Activated naive CD8-positive, alpha-beta T cell (primary cell): ENCODE data around the gene NSUN6.

ENCODE experiments used
- H3K27ac Mint-ChIP-seq: one replicate; pipeline ENCODE4 v1.8.0; 2021; ENCODE audit warnings: mixed read lengths
- H3K27me3 Mint-ChIP-seq: one replicate; pipeline ENCODE4 v1.8.0; 2021; ENCODE audit warnings: mixed read lengths
- H3K36me3 Mint-ChIP-seq: one replicate; pipeline ENCODE4 v1.8.0; 2021; ENCODE audit warnings: mixed read lengths
- H3K4me1 Mint-ChIP-seq: one replicate; pipeline ENCODE4 v1.8.0; 2021; ENCODE audit warnings: low read depth, mixed read lengths
- H3K4me3 Mint-ChIP-seq: one replicate; pipeline ENCODE4 v1.8.0; 2021; ENCODE audit warnings: mild to moderate bottlenecking, mixed read lengths
- H3K9me3 Mint-ChIP-seq: one replicate; pipeline ENCODE4 v1.8.0; 2021; ENCODE audit warnings: low read depth, mixed read lengths

The NSUN6 gene

GRCh38 chr10:18532881-18533535, 118.4 kb downstream of the NSUN6 start:
- Mint-ChIP-seq H3K27ac (no peak overlapping the region), H3K27me3 (no peaks in the 10 kb centered on the region), H3K4me1 (no peaks in the 10 kb centered on the region), H3K9me3 (peaks cover 7% of the 10 kb centered on the region), H3K36me3 (peaks cover 20% of the 10 kb centered on the region), H3K4me3 (no peak overlapping the region)

DNA sequence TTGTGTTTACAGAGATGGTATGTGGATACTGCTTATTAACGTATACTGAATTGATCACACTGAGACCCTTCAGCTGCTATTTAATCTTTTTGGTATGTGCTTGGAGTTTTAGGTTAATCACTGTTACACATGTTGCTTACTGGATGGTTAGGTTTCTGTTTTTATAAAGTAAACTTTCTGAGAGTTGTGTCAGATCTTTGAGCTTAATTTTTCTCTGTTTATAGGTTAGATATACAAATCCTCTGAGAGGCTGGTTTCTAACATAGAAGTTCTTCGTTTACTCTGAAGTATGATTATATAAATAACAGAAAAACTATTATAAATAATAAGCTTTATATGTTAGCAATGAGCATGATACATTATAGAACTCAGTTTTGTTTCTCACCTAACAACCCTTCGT, 123.1 kb downstream of the NSUN6 start:
- Mint-ChIP-seq H3K4me3 (no peak overlapping the region), H3K4me1 (peaks cover 2% of the 10 kb centered on the region), H3K27me3 (no peaks in the 10 kb centered on the region), H3K9me3 (peaks cover 7% of the 10 kb centered on the region), H3K36me3 (peaks cover 19% of the 10 kb centered on the region), H3K27ac (no peak overlapping the region)

DNA sequence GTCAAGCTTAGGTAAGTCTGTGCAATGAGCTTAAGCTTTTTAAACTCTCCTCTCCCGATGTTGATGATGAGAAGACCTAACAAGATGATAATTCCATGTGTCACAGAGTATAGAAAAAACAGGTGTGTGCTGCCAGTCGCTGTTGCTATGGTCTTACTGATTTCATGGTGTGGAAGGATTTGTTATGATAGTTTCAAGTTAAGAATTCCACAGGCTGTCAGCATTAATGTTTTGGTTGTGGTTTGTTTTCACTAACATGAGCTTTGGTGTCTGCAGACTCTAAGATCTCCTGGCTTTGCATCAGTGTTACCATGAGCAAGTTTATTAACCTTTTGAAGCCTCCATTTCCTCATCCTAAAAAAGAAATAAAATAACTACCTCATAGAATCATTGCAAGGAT, 123.7 kb downstream of the NSUN6 start:
- peaks cover 2% of the 10 kb centered on the region for H3K4me1 Mint-ChIP-seq
- H3K4me3 Mint-ChIP-seq: no peak overlapping the region
- H3K27me3 Mint-ChIP-seq: no peaks in the 10 kb centered on the region
- H3K9me3 Mint-ChIP-seq: peaks cover 7% of the 10 kb centered on the region
- no peak overlapping the region for H3K27ac Mint-ChIP-seq
- peaks cover 19% of the 10 kb centered on the region for H3K36me3 Mint-ChIP-seq

DNA sequence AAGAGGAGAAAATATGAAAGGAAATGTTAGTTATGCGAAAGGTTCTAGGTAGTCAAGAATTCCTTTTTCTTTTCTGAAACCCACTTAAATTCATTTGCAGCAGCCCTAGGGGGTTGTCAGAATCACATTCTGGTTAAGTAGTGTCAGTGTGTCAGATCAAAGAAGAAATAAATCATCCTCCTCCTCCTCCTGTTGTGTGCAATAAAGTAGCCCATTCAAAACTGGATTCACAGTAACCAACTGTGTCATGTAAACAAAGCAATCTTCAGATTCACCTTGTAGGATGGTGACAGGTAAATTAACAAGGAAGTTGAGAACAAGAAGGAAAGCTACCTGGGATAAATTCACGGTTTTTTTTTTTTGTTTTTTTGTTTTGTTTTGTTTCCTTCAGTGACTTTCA, 127.5 kb downstream of the NSUN6 start:
- Mint-ChIP-seq H3K27me3 (no peaks in the 10 kb centered on the region), H3K4me1 (peaks cover 2% of the 10 kb centered on the region), H3K4me3 (no peak overlapping the region), H3K9me3 (peaks cover 11% of the 10 kb centered on the region), H3K27ac (no peak overlapping the region), H3K36me3 (peaks cover 6% of the 10 kb centered on the region)

- no peak overlapping the region for H3K27ac Mint-ChIP-seq
- no peaks in the 10 kb centered on the region for H3K27me3 Mint-ChIP-seq
- peaks cover 6% of the 10 kb centered on the region for H3K36me3 Mint-ChIP-seq
- peaks cover 11% of the 10 kb centered on the region for H3K9me3 Mint-ChIP-seq
- H3K4me3 Mint-ChIP-seq: no peak overlapping the region
- peaks cover 2% of the 10 kb centered on the region for H3K4me1 Mint-ChIP-seq
These were observed 128.4 kb downstream of the NSUN6 start for GRCh38 chr10:18523025-18523424.

- Mint-ChIP-seq H3K4me3 (no peak overlapping the region), H3K9me3 (peaks cover 21% of the 10 kb centered on the region)
These were observed 134.5 kb downstream of the NSUN6 start for GRCh38 chr10:18516851-18517250.

GRCh38 chr10:18514537-18514936, 136.8 kb downstream of the NSUN6 start:
- no peaks in the 10 kb centered on the region for H3K4me1 Mint-ChIP-seq
- H3K36me3 Mint-ChIP-seq: peaks cover 25% of the 10 kb centered on the region
- H3K27ac Mint-ChIP-seq: no peak overlapping the region
- H3K27me3 Mint-ChIP-seq: peaks cover 2% of the 10 kb centered on the region
- H3K4me3 Mint-ChIP-seq: no peak overlapping the region
- H3K9me3 Mint-ChIP-seq: peaks cover 14% of the 10 kb centered on the region

More at GRCh38 chr10:18516851-18517250, 134.5 kb downstream of the NSUN6 start:
- Mint-ChIP-seq H3K36me3 (peaks cover 21% of the 10 kb centered on the region), H3K27ac (no peak overlapping the region), H3K4me1 (no peaks in the 10 kb centered on the region), H3K27me3 (peaks cover 2% of the 10 kb centered on the region)

GRCh38 chr10:18508587-18508986, 142.8 kb downstream of the NSUN6 start:
- Mint-ChIP-seq H3K27me3 (peaks cover 2% of the 10 kb centered on the region), H3K36me3 (peaks cover 14% of the 10 kb centered on the region), H3K27ac (no peak overlapping the region), H3K4me3 (no peak overlapping the region), H3K4me1 (no peaks in the 10 kb centered on the region), H3K9me3 (peaks cover 6% of the 10 kb centered on the region)

- Mint-ChIP-seq H3K4me3 (no peak overlapping the region), H3K9me3 (no peaks in the 10 kb centered on the region), H3K27me3 (peaks cover 9% of the 10 kb centered on the region), H3K4me1 (no peaks in the 10 kb centered on the region), H3K36me3 (no peaks in the 10 kb centered on the region), H3K27ac (no peak overlapping the region)
These were observed 145.8 kb downstream of the NSUN6 start for GRCh38 chr10:18505456-18506118.

- H3K27me3 Mint-ChIP-seq: peaks cover 17% of the 10 kb centered on the region
- H3K4me1 Mint-ChIP-seq: no peaks in the 10 kb centered on the region
- H3K36me3 Mint-ChIP-seq: no peaks in the 10 kb centered on the region
- no peaks in the 10 kb centered on the region for H3K9me3 Mint-ChIP-seq
- no peak overlapping the region for H3K4me3 Mint-ChIP-seq
- no peak overlapping the region for H3K27ac Mint-ChIP-seq
These were observed 147.2 kb downstream of the NSUN6 start for GRCh38 chr10:18504161-18504560.

DNA sequence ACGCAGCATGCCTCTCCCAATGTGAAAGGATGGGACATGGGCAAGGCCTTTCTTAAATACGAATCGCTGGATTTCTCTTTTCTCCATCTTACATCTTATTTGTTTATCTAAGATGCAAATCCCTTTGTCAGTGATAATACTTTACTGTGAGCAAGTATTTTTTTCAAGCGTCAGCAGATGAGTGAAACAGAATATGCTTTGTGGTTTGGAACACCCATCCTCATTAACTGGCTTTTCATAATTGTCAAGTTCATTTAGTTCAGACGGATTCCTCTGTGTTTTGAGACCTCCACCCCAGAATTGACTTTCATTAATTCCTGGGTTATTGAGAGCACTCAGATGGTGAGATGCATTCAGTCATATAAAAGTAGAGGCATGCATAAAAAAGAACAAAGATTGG, 149.8 kb downstream of the NSUN6 start:
- no peaks in the 10 kb centered on the region for H3K4me1 Mint-ChIP-seq
- no peak overlapping the region for H3K27ac Mint-ChIP-seq
- H3K9me3 Mint-ChIP-seq: no peaks in the 10 kb centered on the region
- H3K4me3 Mint-ChIP-seq: no peak overlapping the region
- H3K27me3 Mint-ChIP-seq: peaks cover 17% of the 10 kb centered on the region
- no peaks in the 10 kb centered on the region for H3K36me3 Mint-ChIP-seq

- Mint-ChIP-seq H3K27me3 (peaks cover 17% of the 10 kb centered on the region), H3K9me3 (no peaks in the 10 kb centered on the region), H3K36me3 (no peaks in the 10 kb centered on the region), H3K27ac (no peak overlapping the region), H3K4me1 (no peaks in the 10 kb centered on the region), H3K4me3 (no peak overlapping the region)
These were observed 150.2 kb downstream of the NSUN6 start for GRCh38 chr10:18501198-18501597.

DNA sequence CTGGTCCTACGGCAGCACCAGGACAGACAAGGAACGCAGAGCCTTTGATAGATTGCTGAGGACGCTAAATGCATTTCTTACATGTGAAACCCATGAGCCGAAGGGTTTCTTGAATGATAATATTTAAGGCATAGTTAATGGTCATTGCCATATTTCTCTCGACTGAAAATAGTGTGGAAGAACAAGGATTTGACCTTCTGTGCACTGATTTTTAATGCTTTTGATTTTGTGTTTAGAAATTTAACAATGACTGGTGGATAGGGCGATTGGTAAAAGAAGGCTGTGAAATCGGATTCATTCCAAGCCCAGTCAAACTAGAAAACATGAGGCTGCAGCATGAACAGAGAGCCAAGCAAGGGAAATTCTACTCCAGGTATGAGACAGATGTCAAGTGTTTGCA, 150.8 kb downstream of the NSUN6 start:
- no peaks in the 10 kb centered on the region for H3K4me1 Mint-ChIP-seq
- H3K27me3 Mint-ChIP-seq: peaks cover 17% of the 10 kb centered on the region
- H3K36me3 Mint-ChIP-seq: no peaks in the 10 kb centered on the region
- no peak overlapping the region for H3K4me3 Mint-ChIP-seq
- H3K27ac Mint-ChIP-seq: no peak overlapping the region
- no peaks in the 10 kb centered on the region for H3K9me3 Mint-ChIP-seq

GRCh38 chr10:18498998-18499397, 152.4 kb downstream of the NSUN6 start:
- H3K36me3 Mint-ChIP-seq: no peaks in the 10 kb centered on the region
- no peaks in the 10 kb centered on the region for H3K9me3 Mint-ChIP-seq
- H3K4me3 Mint-ChIP-seq: no peak overlapping the region
- peaks cover 15% of the 10 kb centered on the region for H3K27me3 Mint-ChIP-seq
- H3K4me1 Mint-ChIP-seq: no peaks in the 10 kb centered on the region
- H3K27ac Mint-ChIP-seq: no peak overlapping the region

DNA sequence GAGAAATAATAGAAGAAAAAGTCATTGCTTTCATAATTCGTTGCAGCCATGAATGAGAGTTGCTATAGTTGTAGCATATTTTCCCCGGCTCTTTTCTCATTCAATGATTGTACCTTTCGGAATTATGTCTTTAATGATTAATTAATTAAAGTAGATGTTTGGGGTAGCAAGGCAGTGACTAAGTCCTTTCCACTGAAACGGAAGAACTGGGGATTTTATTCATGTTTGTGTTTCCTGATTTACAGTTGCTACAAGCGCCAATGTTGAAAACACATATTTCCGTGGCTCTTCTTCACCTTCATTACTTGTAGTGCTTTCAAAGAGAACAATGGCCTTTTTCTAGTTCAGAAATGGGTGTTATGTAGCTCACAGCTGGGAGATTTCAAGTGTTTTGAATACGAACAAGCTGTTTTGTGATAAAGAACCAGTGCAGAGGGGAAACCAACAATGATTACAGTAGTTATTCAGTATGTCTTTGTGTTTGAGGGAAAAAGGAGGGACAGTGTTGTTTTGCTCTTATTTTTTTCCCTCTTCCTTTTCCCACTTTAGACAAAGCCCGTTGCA, 153.5 kb downstream of the NSUN6 start:
- H3K4me3 Mint-ChIP-seq: no peak overlapping the region
- no peaks in the 10 kb centered on the region for H3K36me3 Mint-ChIP-seq
- H3K27me3 Mint-ChIP-seq: peaks cover 14% of the 10 kb centered on the region
- no peaks in the 10 kb centered on the region for H3K4me1 Mint-ChIP-seq
- H3K27ac Mint-ChIP-seq: no peak overlapping the region
- no peaks in the 10 kb centered on the region for H3K9me3 Mint-ChIP-seq
